HepG2 (cell line): ENCODE results near the gene VGF. TPM values are rescaled to one million over a fixed set of nuclear protein-coding genes. Genes with fewer than 3 reads are reported as not detected.

ENCODE experiments used
- ARNT ChIP-seq: fragments of 450-650 bp; IDR thresholded peaks from 2 replicates; pipeline ENCODE4 v1.6.1; 2017
- DNMT3B ChIP-seq: conservative IDR thresholded peaks from 2 replicates; pipeline ENCODE4 v1.6.1; 2016; ENCODE audit warnings: missing biosample characterization, control low read depth
- EHMT2 ChIP-seq: fragments of 200-600 bp; sonication (generic); IDR thresholded peaks from 2 replicates; pipeline ENCODE4 v1.7.0; 2017; ENCODE audit warnings: antibody characterized with exemption, low read depth, low read length, borderline replicate concordance
- FOXA1 ChIP-seq, 2 experiments: fragments of 450-650 bp in 1 of 2; sonication (generic) in 1 of 2; formaldehyde crosslinking in 1 of 2; IDR thresholded peaks; 2 replicates each; pipeline versions ENCODE4 v1.4.0 to v1.6.1; 2016 to 2020; ENCODE audit warnings: missing genetic modification reagents in 1 of 2
- HNRNPH1 ChIP-seq: fragments of 200-400 bp; formaldehyde crosslinking; optimal IDR thresholded peaks from 2 replicates; pipeline ENCODE3; 2017; ENCODE audit warnings: mild to moderate bottlenecking, low read depth, low read length
- HNRNPL ChIP-seq: fragments of 200-400 bp; formaldehyde crosslinking; IDR thresholded peaks from 2 replicates; pipeline ENCODE4 v1.6.1; 2017; ENCODE audit warnings: mild to moderate bottlenecking, low read depth, low read length
- KAT8 ChIP-seq: IDR thresholded peaks from 2 replicates; pipeline ENCODE4 v1.6.1; 2016; ENCODE audit warnings: missing genetic modification reagents, missing compliant biosample characterization
- KMT2A ChIP-seq: sonication (generic); formaldehyde crosslinking; IDR thresholded peaks from 2 replicates; pipeline ENCODE4 v1.4.0; 2020; ENCODE audit warnings: missing genetic modification reagents
- KMT2B ChIP-seq: IDR thresholded peaks from 2 replicates; pipeline ENCODE4 v1.6.1; 2016; ENCODE audit warnings: missing genetic modification reagents, missing compliant biosample characterization
- MIXL1 ChIP-seq: IDR thresholded peaks from 2 replicates; pipeline ENCODE4 v1.6.1; 2016
- MLLT10 ChIP-seq: sonication (generic); formaldehyde crosslinking; IDR thresholded peaks from 2 replicates; pipeline ENCODE4 v1.4.0; 2020; ENCODE audit warnings: missing genetic modification reagents
- MLX ChIP-seq: IDR thresholded peaks from 2 replicates; pipeline ENCODE4 v1.6.1; 2016
- REPIN1 ChIP-seq: sonication (generic); formaldehyde crosslinking; IDR thresholded peaks from 2 replicates; pipeline ENCODE4 v1.8.0; 2022; ENCODE audit warnings: missing genetic modification reagents, low read depth, mild to moderate bottlenecking, borderline replicate concordance
- RFXANK ChIP-seq: IDR thresholded peaks from 2 replicates; pipeline ENCODE4 v1.6.1; 2016
- TBX3 ChIP-seq: fragments of 450-650 bp; IDR thresholded peaks from 2 replicates; pipeline ENCODE4 v1.6.1; 2017; ENCODE audit warnings: antibody characterized with exemption, mild to moderate bottlenecking, inconsistent platforms, borderline replicate concordance
- U2AF2 ChIP-seq: fragments of 200-400 bp; formaldehyde crosslinking; IDR thresholded peaks from 2 replicates; pipeline ENCODE4 v1.6.1; 2017; ENCODE audit warnings: low read depth, mild to moderate bottlenecking, low read length
- ZNF296 ChIP-seq: sonication (generic); formaldehyde crosslinking; conservative IDR thresholded peaks from 2 replicates; pipeline ENCODE4 v1.5.0; 2020; ENCODE audit warnings: mild to moderate bottlenecking, missing genetic modification reagents
- ZNF326 ChIP-seq: sonication (generic); formaldehyde crosslinking; IDR thresholded peaks from 2 replicates; pipeline ENCODE4 v1.4.0; 2020; ENCODE audit warnings: missing genetic modification reagents, borderline replicate concordance
- ZNF446 ChIP-seq: sonication (generic); formaldehyde crosslinking; IDR thresholded peaks from 2 replicates; pipeline ENCODE4 v1.5.0; 2020; ENCODE audit warnings: mild to moderate bottlenecking, missing genetic modification reagents
- polyA plus RNA-seq, 8 experiments: library from polyadenylated mRNA; depleted of rRNA in 3 of 8; stranded (reverse) in 7 of 8; unstranded in 1 of 8; fragments of >200 nt; fragmentation: Illumina TruSeq in 4 of 8; extraction: Trizol in 4 of 8; gene quantifications; 2 replicates each; pipeline versions ENCODE4 v1.2.1 to v1.2.3, GENCODE V29; 2011 to 2016; ENCODE audit warnings: low read depth in 4 of 8, missing spikeins in 1 of 8, mixed read lengths in 1 of 8; ENCODE audit not compliant: insufficient read depth in 1 of 8
- total RNA-seq, 5 experiments: library from RNA; depleted of rRNA; stranded (reverse); fragments of >200 nt; fragmentation: Illumina TruSeq; extraction: Trizol; gene quantifications; 2 replicates each; pipeline ENCODE4 v1.2.3, GENCODE V29; 2016; ENCODE audit warnings: low read depth in 1 of 5
- TF ChIP-seq, protein P1 (sequence below), 2 experiments: sonication (generic) in 1 of 2; formaldehyde crosslinking in 1 of 2; IDR thresholded peaks; 2 replicates each; pipeline versions ENCODE4 v1.6.1 to v1.9.0; 2014 to 2022; ENCODE audit warnings: antibody characterized with exemption in 1 of 2, borderline replicate concordance in 1 of 2, inconsistent platforms in 1 of 2, low read depth in 1 of 2, missing genetic modification reagents in 1 of 2
- TF ChIP-seq, protein P2 (sequence below): sonication (generic); formaldehyde crosslinking; IDR thresholded peaks from 2 replicates; pipeline ENCODE4 v1.4.0; 2020; ENCODE audit warnings: missing genetic modification reagents, borderline replicate concordance

VGF gene
- total and polyA plus RNA-seq, 2 of the 13 experiments (the other 11 are each of a cell fraction or from before 2014, with no cell fraction given): 0.12 to 0.46 TPM

DNA sequence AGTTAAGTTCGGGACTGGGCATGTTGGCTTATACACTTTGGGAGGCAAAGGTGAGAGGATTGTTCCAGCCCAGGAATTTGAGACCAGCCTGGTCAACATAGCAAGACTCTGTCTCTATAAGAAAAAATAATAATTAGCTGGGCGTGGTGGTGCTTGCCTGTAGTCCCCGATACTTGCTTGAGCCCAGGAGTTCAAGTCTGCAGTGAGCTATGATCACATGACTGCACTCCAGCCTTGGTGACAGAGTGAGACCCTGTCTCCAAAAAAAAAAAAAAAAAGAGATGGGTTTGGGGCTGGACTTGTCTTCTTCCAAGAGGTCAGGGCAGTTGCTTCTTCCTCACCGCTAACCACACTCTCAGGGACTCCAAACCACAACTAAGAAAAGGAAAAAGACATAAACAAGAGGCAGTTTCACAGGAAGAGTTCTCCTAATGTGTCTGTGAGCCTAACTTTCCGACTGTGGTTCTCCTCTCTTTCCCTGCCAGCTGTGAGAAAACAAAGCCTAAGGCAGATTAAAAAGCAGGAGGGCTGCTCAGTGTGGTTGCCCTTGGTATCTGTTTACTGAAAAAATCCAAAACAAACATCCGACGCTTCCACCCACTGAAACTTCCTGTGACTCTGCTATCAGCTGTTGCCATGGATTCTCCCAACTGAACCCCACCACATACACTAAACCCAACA is 40.9 kb downstream of the VGF start (continued):
- TF ChIP-seq, protein P1, sequence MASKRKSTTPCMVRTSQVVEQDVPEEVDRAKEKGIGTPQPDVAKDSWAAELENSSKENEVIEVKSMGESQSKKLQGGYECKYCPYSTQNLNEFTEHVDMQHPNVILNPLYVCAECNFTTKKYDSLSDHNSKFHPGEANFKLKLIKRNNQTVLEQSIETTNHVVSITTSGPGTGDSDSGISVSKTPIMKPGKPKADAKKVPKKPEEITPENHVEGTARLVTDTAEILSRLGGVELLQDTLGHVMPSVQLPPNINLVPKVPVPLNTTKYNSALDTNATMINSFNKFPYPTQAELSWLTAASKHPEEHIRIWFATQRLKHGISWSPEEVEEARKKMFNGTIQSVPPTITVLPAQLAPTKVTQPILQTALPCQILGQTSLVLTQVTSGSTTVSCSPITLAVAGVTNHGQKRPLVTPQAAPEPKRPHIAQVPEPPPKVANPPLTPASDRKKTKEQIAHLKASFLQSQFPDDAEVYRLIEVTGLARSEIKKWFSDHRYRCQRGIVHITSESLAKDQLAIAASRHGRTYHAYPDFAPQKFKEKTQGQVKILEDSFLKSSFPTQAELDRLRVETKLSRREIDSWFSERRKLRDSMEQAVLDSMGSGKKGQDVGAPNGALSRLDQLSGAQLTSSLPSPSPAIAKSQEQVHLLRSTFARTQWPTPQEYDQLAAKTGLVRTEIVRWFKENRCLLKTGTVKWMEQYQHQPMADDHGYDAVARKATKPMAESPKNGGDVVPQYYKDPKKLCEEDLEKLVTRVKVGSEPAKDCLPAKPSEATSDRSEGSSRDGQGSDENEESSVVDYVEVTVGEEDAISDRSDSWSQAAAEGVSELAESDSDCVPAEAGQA (IDR thresholded peaks at IDR 0.05; ENCODE audit: low read depth): no peak
- TF ChIP-seq, protein P1 (CRISPR knock-in tag; IDR thresholded peaks at IDR 0.05; ENCODE audit: borderline replicate concordance): no peak
- TF ChIP-seq HNRNPH1 (no peak), REPIN1 (no peak), ARNT (no peak), KMT2B (no peak), ZNF446 (CRISPR knock-in tag) (no peak), EHMT2 (no peak), ZNF326 (CRISPR knock-in tag) (no peak), ZNF296 (CRISPR knock-in tag) (no peak), FOXA1 (IDR thresholded peaks at IDR 0.05) (peak; percentile 75), FOXA1 (CRISPR knock-in tag; IDR thresholded peaks at IDR 0.05) (peak; percentile 88), MLX (CRISPR knock-in tag) (0 out of 2 replicates have a peak, but pooled peaks have one; percentile 39), MLLT10 (no peak), TBX3 (no peak), U2AF2 (no peak), DNMT3B (CRISPR knock-in tag) (no peak), MIXL1 (CRISPR knock-in tag) (peak; percentile 49; the same call in 1 of the 2 replicates), HNRNPL (no peak), KMT2A (no peak), RFXANK (CRISPR knock-in tag) (no peak), KAT8 (CRISPR knock-in tag) (peak; percentile 49; the same call in 1 of the 2 replicates)
- TF ChIP-seq, protein P2, sequence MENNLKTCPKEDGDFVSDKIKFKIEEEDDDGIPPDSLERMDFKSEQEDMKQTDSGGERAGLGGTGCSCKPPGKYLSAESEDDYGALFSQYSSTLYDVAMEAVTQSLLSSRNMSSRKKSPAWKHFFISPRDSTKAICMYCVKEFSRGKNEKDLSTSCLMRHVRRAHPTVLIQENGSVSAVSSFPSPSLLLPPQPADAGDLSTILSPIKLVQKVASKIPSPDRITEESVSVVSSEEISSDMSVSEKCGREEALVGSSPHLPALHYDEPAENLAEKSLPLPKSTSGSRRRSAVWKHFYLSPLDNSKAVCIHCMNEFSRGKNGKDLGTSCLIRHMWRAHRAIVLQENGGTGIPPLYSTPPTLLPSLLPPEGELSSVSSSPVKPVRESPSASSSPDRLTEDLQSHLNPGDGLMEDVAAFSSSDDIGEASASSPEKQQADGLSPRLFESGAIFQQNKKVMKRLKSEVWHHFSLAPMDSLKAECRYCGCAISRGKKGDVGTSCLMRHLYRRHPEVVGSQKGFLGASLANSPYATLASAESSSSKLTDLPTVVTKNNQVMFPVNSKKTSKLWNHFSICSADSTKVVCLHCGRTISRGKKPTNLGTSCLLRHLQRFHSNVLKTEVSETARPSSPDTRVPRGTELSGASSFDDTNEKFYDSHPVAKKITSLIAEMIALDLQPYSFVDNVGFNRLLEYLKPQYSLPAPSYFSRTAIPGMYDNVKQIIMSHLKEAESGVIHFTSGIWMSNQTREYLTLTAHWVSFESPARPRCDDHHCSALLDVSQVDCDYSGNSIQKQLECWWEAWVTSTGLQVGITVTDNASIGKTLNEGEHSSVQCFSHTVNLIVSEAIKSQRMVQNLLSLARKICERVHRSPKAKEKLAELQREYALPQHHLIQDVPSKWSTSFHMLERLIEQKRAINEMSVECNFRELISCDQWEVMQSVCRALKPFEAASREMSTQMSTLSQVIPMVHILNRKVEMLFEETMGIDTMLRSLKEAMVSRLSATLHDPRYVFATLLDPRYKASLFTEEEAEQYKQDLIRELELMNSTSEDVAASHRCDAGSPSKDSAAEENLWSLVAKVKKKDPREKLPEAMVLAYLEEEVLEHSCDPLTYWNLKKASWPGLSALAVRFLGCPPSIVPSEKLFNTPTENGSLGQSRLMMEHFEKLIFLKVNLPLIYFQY: no peak
